KG1 (cell line): Measurements from ENCODE around the gene CBLN3.

Experiments used
- DNase-seq: peaks from one replicate; lab custom pipeline; 2025; lab: John Stamatoyannopoulos, UW

CBLN3 gene

GRCh38 chr14:24379907-24380730 is 49.3 kb downstream of the CBLN3 start:
- DNase-seq = no peak

- DNase-seq = no peak
These were observed 50.2 kb downstream of the CBLN3 start for GRCh38 chr14:24378981-24379906.

DNA sequence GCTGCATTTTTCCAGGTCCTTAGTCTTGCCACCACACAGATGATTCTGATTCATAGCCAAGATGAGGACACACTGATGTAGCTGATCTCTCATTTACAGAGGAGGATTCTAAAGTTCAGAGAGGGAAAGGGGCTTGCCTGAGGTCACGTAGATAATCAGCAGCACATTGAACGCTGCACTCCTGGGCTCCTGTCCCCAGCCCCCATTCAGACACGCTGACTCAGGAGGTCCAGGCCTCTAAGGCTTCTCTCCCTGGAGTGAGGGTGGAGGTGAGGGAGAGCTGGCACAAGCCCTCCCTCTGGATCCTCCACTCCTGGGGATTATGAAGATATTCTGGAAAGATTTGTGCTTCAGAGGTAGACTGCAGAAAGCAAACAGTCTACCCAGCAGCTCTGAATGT is 51.1 kb downstream of the CBLN3 start:
- DNase-seq = no peak

GRCh38 chr14:24377657-24378056 is 51.8 kb downstream of the CBLN3 start:
- no peak for DNase-seq

GRCh38 chr14:24377126-24377525 is 52.3 kb downstream of the CBLN3 start:
- DNase-seq = no peak
